Measurements from ENCODE around the gene HIP1. TPM values are rescaled to one million over a fixed set of nuclear protein-coding genes. Genes with fewer than 3 reads are reported as not detected.
"Not testable (repeated sequence)": the region's sequence is repeated elsewhere in the genome, so short reads cannot be mapped to it uniquely, and the experiment has no call there.

HIP1 gene
- total RNA-seq, 1 experiment from 2014 or later = 34.6 TPM

GRCh38 chr7:75619636-75620035 lies 119.1 kb downstream of the HIP1 start:
- DNase-seq = no peak
- no peak overlapping the region for H3K4me3 ChIP-seq (ENCODE audit: insufficient read depth, low read depth, low read length)
- peaks cover 3% of the 10 kb centered on the region for H3K36me3 ChIP-seq (replicated peaks; ENCODE audit: control insufficient read depth, insufficient read depth, low read length)

GRCh38 chr7:75617634-75618234 lies 121.0 kb downstream of the HIP1 start:
- H3K27me3 ChIP-seq (ENCODE audit: control insufficient read depth, insufficient read depth, low read length) = no peaks in the 10 kb centered on the region
- no peak for DNase-seq
- H3K4me3 ChIP-seq (ENCODE audit: insufficient read depth, low read depth, low read length) = no peak overlapping the region
- peaks cover 3% of the 10 kb centered on the region for H3K36me3 ChIP-seq (replicated peaks; ENCODE audit: control insufficient read depth, insufficient read depth, low read length)

More at GRCh38 chr7:75619636-75620035, 119.1 kb downstream of the HIP1 start:
- no peaks in the 10 kb centered on the region for H3K27me3 ChIP-seq (ENCODE audit: control insufficient read depth, insufficient read depth, low read length)

GRCh38 chr7:75616421-75617167 lies 122.1 kb downstream of the HIP1 start:
- Histone ChIP-seq H3K36me3 (replicated peaks; ENCODE audit: control insufficient read depth, insufficient read depth, low read length) (peaks cover 1% of the 10 kb centered on the region), H3K27me3 (ENCODE audit: control insufficient read depth, insufficient read depth, low read length) (no peaks in the 10 kb centered on the region), H3K4me3 (ENCODE audit: insufficient read depth, low read depth, low read length) (no peak overlapping the region)
- no peak for DNase-seq

- Histone ChIP-seq H3K36me3 (replicated peaks; ENCODE audit: control insufficient read depth, insufficient read depth, low read length) (no peaks in the 10 kb centered on the region), H3K27me3 (ENCODE audit: control insufficient read depth, insufficient read depth, low read length) (no peaks in the 10 kb centered on the region), H3K4me3 (ENCODE audit: insufficient read depth, low read depth, low read length) (no peak overlapping the region)
- DNase-seq = no peak
Observed at GRCh38 chr7:75614401-75614800, 124.3 kb downstream of the HIP1 start.

- DNase-seq = no peak
- H3K36me3 ChIP-seq (replicated peaks; ENCODE audit: control insufficient read depth, insufficient read depth, low read length) = no peaks in the 10 kb centered on the region
- no peak overlapping the region for H3K4me3 ChIP-seq (ENCODE audit: insufficient read depth, low read depth, low read length)
- no peaks in the 10 kb centered on the region for H3K27me3 ChIP-seq (ENCODE audit: control insufficient read depth, insufficient read depth, low read length)
Observed at GRCh38 chr7:75613351-75613750, 125.4 kb downstream of the HIP1 start.

GRCh38 chr7:75611557-75612178 lies 127.1 kb downstream of the HIP1 start:
- peak; percentile 85 for DNase-seq
- Histone ChIP-seq H3K27me3 (ENCODE audit: control insufficient read depth, insufficient read depth, low read length) (no peaks in the 10 kb centered on the region), H3K36me3 (replicated peaks; ENCODE audit: control insufficient read depth, insufficient read depth, low read length) (no peaks in the 10 kb centered on the region), H3K4me3 (ENCODE audit: insufficient read depth, low read depth, low read length) (no peak overlapping the region)

GRCh38 chr7:75609416-75609815 lies 129.3 kb downstream of the HIP1 start:
- not testable (repeated sequence) for H3K27me3 ChIP-seq (ENCODE audit: control insufficient read depth, insufficient read depth, low read length); DNase-seq; H3K4me3 ChIP-seq (ENCODE audit: insufficient read depth, low read depth, low read length); H3K36me3 ChIP-seq (replicated peaks; ENCODE audit: control insufficient read depth, insufficient read depth, low read length)

GRCh38 chr7:75608451-75609122 lies 130.2 kb downstream of the HIP1 start:
- no peaks in the 10 kb centered on the region for H3K27me3 ChIP-seq (ENCODE audit: control insufficient read depth, insufficient read depth, low read length)
- DNase-seq = no peak
- no peaks in the 10 kb centered on the region for H3K36me3 ChIP-seq (replicated peaks; ENCODE audit: control insufficient read depth, insufficient read depth, low read length)
- no peak overlapping the region for H3K4me3 ChIP-seq (ENCODE audit: insufficient read depth, low read depth, low read length)

GRCh38 chr7:75604408-75604807 lies 134.3 kb downstream of the HIP1 start:
- Histone ChIP-seq H3K4me3 (ENCODE audit: insufficient read depth, low read depth, low read length) (no peak overlapping the region), H3K27me3 (ENCODE audit: control insufficient read depth, insufficient read depth, low read length) (no peaks in the 10 kb centered on the region), H3K36me3 (replicated peaks; ENCODE audit: control insufficient read depth, insufficient read depth, low read length) (no peaks in the 10 kb centered on the region)
- DNase-seq = no peak

- H3K4me3 ChIP-seq (ENCODE audit: insufficient read depth, low read depth, low read length); DNase-seq; H3K27me3 ChIP-seq (ENCODE audit: control insufficient read depth, insufficient read depth, low read length); H3K36me3 ChIP-seq (replicated peaks; ENCODE audit: control insufficient read depth, insufficient read depth, low read length): not testable (repeated sequence)
Observed at GRCh38 chr7:75602831-75603230, 135.9 kb downstream of the HIP1 start.

GRCh38 chr7:75601539-75601938 lies 137.2 kb downstream of the HIP1 start:
- Histone ChIP-seq H3K36me3 (replicated peaks; ENCODE audit: control insufficient read depth, insufficient read depth, low read length) (peaks cover 9% of the 10 kb centered on the region), H3K4me3 (ENCODE audit: insufficient read depth, low read depth, low read length) (no peak overlapping the region), H3K27me3 (ENCODE audit: control insufficient read depth, insufficient read depth, low read length) (no peaks in the 10 kb centered on the region)
- DNase-seq = no peak

- H3K36me3 ChIP-seq (replicated peaks; ENCODE audit: control insufficient read depth, insufficient read depth, low read length); DNase-seq; H3K4me3 ChIP-seq (ENCODE audit: insufficient read depth, low read depth, low read length); H3K27me3 ChIP-seq (ENCODE audit: control insufficient read depth, insufficient read depth, low read length): not testable (repeated sequence)
Observed at GRCh38 chr7:75600748-75601147, 138.0 kb downstream of the HIP1 start.

- peaks cover 12% of the 10 kb centered on the region for H3K36me3 ChIP-seq (replicated peaks; ENCODE audit: control insufficient read depth, insufficient read depth, low read length)
- no peaks in the 10 kb centered on the region for H3K27me3 ChIP-seq (ENCODE audit: control insufficient read depth, insufficient read depth, low read length)
- DNase-seq = peak; percentile 94
- H3K4me3 ChIP-seq (ENCODE audit: insufficient read depth, low read depth, low read length) = no peak overlapping the region
Observed at GRCh38 chr7:75599244-75599781, 139.4 kb downstream of the HIP1 start.

GRCh38 chr7:75596727-75597614 lies 141.8 kb downstream of the HIP1 start:
- no peaks in the 10 kb centered on the region for H3K27me3 ChIP-seq (ENCODE audit: control insufficient read depth, insufficient read depth, low read length)
- peaks cover 18% of the 10 kb centered on the region for H3K36me3 ChIP-seq (replicated peaks; ENCODE audit: control insufficient read depth, insufficient read depth, low read length)
- H3K4me3 ChIP-seq (ENCODE audit: insufficient read depth, low read depth, low read length) = no peak overlapping the region
- no peak for DNase-seq

Measured in H7 (cell line).